GM12878 (cell line): ENCODE results near the gene CCNJL. TPM values are rescaled to one million over a fixed set of nuclear protein-coding genes. Genes with fewer than 3 reads are reported as not detected.

ENCODE experiments used
- ATAC-seq: fragments of 200-7000 bp; cut with Tn5 transposase; 3 replicates; pipeline ENCODE4 v1.9.1; 2020; ENCODE audit warnings: mild to moderate bottlenecking, moderate library complexity
- BruUV-seq: library from RNA; stranded (reverse); fragments of 400-500 nt; replicated peaks from 2 replicates; lab custom pipeline; 2021; lab: Mats Ljungman, UMichigan
- CTCF ChIA-PET: fragments of 300-600 bp; sonication (Branson Sonifier 250); formaldehyde crosslinking; extraction: SDS; loops from one replicate; lab custom pipeline; 2021; ENCODE audit warnings: inconsistent platforms; lab: Yijun Ruan, JAX
- POLR2A ChIA-PET: fragments of 350-600 bp; formaldehyde crosslinking; extraction: SDS; loops from one replicate; lab custom pipeline; 2021; ENCODE audit warnings: inconsistent platforms; lab: Charles Lee
- RAD21 ChIA-PET: fragments of 300-600 bp; sonication (Branson Sonifier 250); formaldehyde crosslinking; loops from one replicate; lab custom pipeline; 2023; ENCODE audit warnings: antibody characterized with exemption; ENCODE audit not compliant: unreplicated experiment; lab: Charles Lee
- SMC1A ChIA-PET: fragments of 300-600 bp; sonication (Branson Sonifier 250); formaldehyde crosslinking; loops from one replicate; lab custom pipeline; 2023; ENCODE audit not compliant: unreplicated experiment, uncharacterized antibody; lab: Charles Lee
- DNase-seq: peaks from one replicate; pipeline ENCODE4 v3.0.0-alpha.2; 2011; ENCODE audit warnings: low read depth, low spot score
- FAIRE-seq: peaks from 3 replicates; lab custom pipeline; 2011; peaks lifted over from hg19 to GRCh38; lab: Jason Lieb, UNC
- H2AFZ ChIP-seq: 2 replicates; pipeline ENCODE4 v1.6.0; 2011; ENCODE audit warnings: low read depth, low read length, control low read depth; ENCODE audit not compliant: control insufficient read depth
- H3K27ac ChIP-seq: 2 replicates; pipeline ENCODE4 v1.5.1; 2011; ENCODE audit warnings: control low read depth; ENCODE audit not compliant: control insufficient read depth, insufficient read depth
- H3K27me3 ChIP-seq, 2 experiments: replicated peaks in 1 of 2; 2 replicates each; pipeline versions ENCODE4 v1.6.0 to v1.6.1; 2011; ENCODE audit warnings: low read length in 1 of 2; ENCODE audit not compliant: control insufficient read depth in 2 of 2, insufficient read depth in 2 of 2
- H3K36me3 ChIP-seq, 2 experiments: 2 replicates each; pipeline ENCODE4 v1.5.1; 2011; ENCODE audit warnings: low read length in 1 of 2; ENCODE audit not compliant: control insufficient read depth in 2 of 2, insufficient read depth in 2 of 2
- H3K4me1 ChIP-seq: 2 replicates; pipeline ENCODE4 v1.6.1; 2011; ENCODE audit warnings: mild to moderate bottlenecking, low read length, moderate library complexity, mixed read lengths; ENCODE audit not compliant: control insufficient read depth, insufficient read depth
- H3K4me2 ChIP-seq: 2 replicates; pipeline ENCODE4 v1.6.0; 2011; ENCODE audit warnings: control low read depth; ENCODE audit not compliant: control insufficient read depth, insufficient read depth
- H3K4me3 ChIP-seq: fragments of 200-600 bp; sonication (generic); 2 replicates; pipeline ENCODE4 v1.5.1; 2016
- H3K79me2 ChIP-seq: 2 replicates; pipeline ENCODE4 v1.6.0; 2011; ENCODE audit warnings: low read length; ENCODE audit not compliant: control insufficient read depth, insufficient read depth
- H3K9ac ChIP-seq: 2 replicates; pipeline ENCODE4 v1.8.0; 2011; ENCODE audit warnings: low read length, control low read depth, mixed read lengths; ENCODE audit not compliant: control insufficient read depth, insufficient read depth
- H3K9me3 ChIP-seq: replicated peaks from 3 replicates; pipeline ENCODE4 v1.5.1; 2011; ENCODE audit warnings: mild to moderate bottlenecking, low read length; ENCODE audit not compliant: control insufficient read depth, insufficient read depth
- H4K20me1 ChIP-seq: 2 replicates; pipeline ENCODE4 v1.6.0; 2011; ENCODE audit not compliant: control insufficient read depth, insufficient read depth
- BMI1 ChIP-seq: fragments of 450-650 bp; IDR thresholded peaks from 2 replicates; pipeline ENCODE4 v1.6.1; 2016; ENCODE audit warnings: mild to moderate bottlenecking, moderate library complexity, borderline replicate concordance
- CHD2 ChIP-seq: IDR thresholded peaks from 2 replicates; pipeline ENCODE4 v1.6.1; 2011; ENCODE audit warnings: low read depth, low read length, improper control_type of control experiment, borderline replicate concordance
- ELK1 ChIP-seq: IDR thresholded peaks from 2 replicates; pipeline ENCODE4 v1.6.1; 2012; ENCODE audit warnings: low read depth, low read length, improper control_type of control experiment
- IRF4 ChIP-seq: IDR thresholded peaks from 2 replicates; pipeline ENCODE4 v1.6.1; 2011; ENCODE audit warnings: low read depth, low read length
- JUND ChIP-seq: IDR thresholded peaks from 2 replicates; pipeline ENCODE4 v1.6.1; 2012; ENCODE audit warnings: low read depth, mild to moderate bottlenecking, low read length, improper control_type of control experiment, moderate library complexity
- PKNOX1 ChIP-seq: fragments of 450-650 bp; IDR thresholded peaks from 2 replicates; pipeline ENCODE4 v1.6.1; 2016; ENCODE audit warnings: mild to moderate bottlenecking
- POU2F2 ChIP-seq: IDR thresholded peaks from 3 replicates; pipeline ENCODE4 v1.6.1; 2011; ENCODE audit warnings: low read depth, mild to moderate bottlenecking, low read length, borderline replicate concordance
- RAD51 ChIP-seq: fragments of 450-650 bp; IDR thresholded peaks from 2 replicates; pipeline ENCODE4 v1.6.1; 2016; ENCODE audit warnings: moderate library complexity, mild to moderate bottlenecking, inconsistent platforms
- SMARCA5 ChIP-seq: fragments of 450-650 bp; IDR thresholded peaks from 2 replicates; pipeline ENCODE4 v1.6.1; 2017; ENCODE audit warnings: mild to moderate bottlenecking
- SREBF1 ChIP-seq: IDR thresholded peaks from 2 replicates; pipeline ENCODE4 v1.6.1; 2012; ENCODE audit warnings: mild to moderate bottlenecking, low read length
- TARDBP ChIP-seq: IDR thresholded peaks from 2 replicates; pipeline ENCODE4 v1.6.1; 2016; ENCODE audit warnings: borderline replicate concordance
- YBX1 ChIP-seq: fragments of 450-650 bp; IDR thresholded peaks from 2 replicates; pipeline ENCODE4 v1.6.1; 2016; ENCODE audit warnings: antibody characterized with exemption
- YY1 ChIP-seq: IDR thresholded peaks from 2 replicates; pipeline ENCODE4 v1.6.1; 2011; ENCODE audit warnings: low read depth, mild to moderate bottlenecking, low read length
- ZNF274 ChIP-seq: IDR thresholded peaks from one replicate; pipeline ENCODE4 v1.8.0; 2011; ENCODE audit not compliant: insufficient read length, insufficient read depth
- WGBS: methylation state at CpG from one replicate; pipeline ENCODE4 v1.1.6; 2016; ENCODE audit warnings: low lambda C conversion rate; ENCODE audit not compliant: insufficient replicate concordance, insufficient coverage; ENCODE audit errors: missing lambda C conversion rate; 5-methylcytosine and 5-hydroxymethylcytosine counted together
- in situ Hi-C: fragments of 300-500 bp; cut with MboI; formaldehyde crosslinking; loops from 9 replicates; pipeline ENCODE4 v1.14.3; 2018; ENCODE audit warnings: mixed read lengths
- intact Hi-C: fragments of 100-400 bp; cut with micrococcal nuclease; formaldehyde crosslinking; loops from one replicate; pipeline ENCODE4 v1.14.2; 2022; ENCODE audit not compliant: unreplicated experiment
- polyA plus RNA-seq, 11 experiments: library from polyadenylated mRNA; depleted of rRNA in 4 of 11; unstranded in 6 of 11; stranded (reverse) in 5 of 11; fragments of >200 nt; fragmentation: Nextera tagmentation in 4 of 11; fragmentation: Illumina TruSeq in 1 of 11; extraction: Ambion mirVana in 4 of 11; extraction: Trizol in 1 of 11; gene quantifications; 1 replicate in 1 of 11; 2 replicates in 10 of 11; pipeline versions ENCODE4 v1.2.1 to v1.2.3, GENCODE V29; 2011 to 2016; ENCODE audit warnings: inconsistent platforms in 2 of 11, missing spikeins in 2 of 11, low read depth in 1 of 11
- total RNA-seq, 4 experiments: library from RNA; depleted of rRNA in 3 of 4; stranded (reverse); fragments of >200 nt in 3 of 4; fragmentation: Illumina TruSeq in 1 of 4; extraction: Trizol in 1 of 4; gene quantifications; 2 replicates each; pipeline versions ENCODE4 v1.2.1 to v1.2.3, GENCODE V29; 2013 to 2021
- TF ChIP-seq, protein P1 (sequence below): IDR thresholded peaks from 2 replicates; pipeline ENCODE4 v1.6.1; 2011; ENCODE audit warnings: mild to moderate bottlenecking, low read depth, low read length, moderate library complexity; ENCODE audit not compliant: insufficient replicate concordance
- TF ChIP-seq, protein P2 (sequence below): fragments of 450-650 bp; IDR thresholded peaks from 2 replicates; pipeline ENCODE4 v1.6.1; 2017; ENCODE audit warnings: antibody characterized with exemption, mild to moderate bottlenecking, moderate library complexity

CCNJL gene
- total and polyA plus RNA-seq, 10 of the 15 experiments (the other 5 are each of a cell fraction or from before 2014, with no cell fraction given), result 0.09 to 0.20 (median 0.10) TPM; not detected in 7

- TF ChIP-seq ELK1, result no peak
- no peak for TF ChIP-seq ZNF274
Observed at GRCh38 chr5:160310552-160311295, 1.6 kb downstream of the CCNJL start (continued).

- WGBS, result 31% methylated on average over 4 of the region's 4 CpGs
- TF ChIP-seq SMARCA5 (no peak), CHD2 (no peak), PKNOX1 (no peak), POU2F2 (no peak), YBX1 (no peak), TARDBP (no peak), JUND (no peak), IRF4 (no peak), SREBF1 (no peak), BMI1 (no peak), YY1 (no peak), RAD51 (no peak)
- TF ChIP-seq, protein P1, sequence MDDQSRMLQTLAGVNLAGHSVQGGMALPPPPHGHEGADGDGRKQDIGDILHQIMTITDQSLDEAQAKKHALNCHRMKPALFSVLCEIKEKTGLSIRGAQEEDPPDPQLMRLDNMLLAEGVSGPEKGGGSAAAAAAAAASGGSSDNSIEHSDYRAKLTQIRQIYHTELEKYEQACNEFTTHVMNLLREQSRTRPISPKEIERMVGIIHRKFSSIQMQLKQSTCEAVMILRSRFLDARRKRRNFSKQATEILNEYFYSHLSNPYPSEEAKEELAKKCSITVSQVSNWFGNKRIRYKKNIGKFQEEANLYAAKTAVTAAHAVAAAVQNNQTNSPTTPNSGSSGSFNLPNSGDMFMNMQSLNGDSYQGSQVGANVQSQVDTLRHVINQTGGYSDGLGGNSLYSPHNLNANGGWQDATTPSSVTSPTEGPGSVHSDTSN, result no peak
- TF ChIP-seq, protein P2, sequence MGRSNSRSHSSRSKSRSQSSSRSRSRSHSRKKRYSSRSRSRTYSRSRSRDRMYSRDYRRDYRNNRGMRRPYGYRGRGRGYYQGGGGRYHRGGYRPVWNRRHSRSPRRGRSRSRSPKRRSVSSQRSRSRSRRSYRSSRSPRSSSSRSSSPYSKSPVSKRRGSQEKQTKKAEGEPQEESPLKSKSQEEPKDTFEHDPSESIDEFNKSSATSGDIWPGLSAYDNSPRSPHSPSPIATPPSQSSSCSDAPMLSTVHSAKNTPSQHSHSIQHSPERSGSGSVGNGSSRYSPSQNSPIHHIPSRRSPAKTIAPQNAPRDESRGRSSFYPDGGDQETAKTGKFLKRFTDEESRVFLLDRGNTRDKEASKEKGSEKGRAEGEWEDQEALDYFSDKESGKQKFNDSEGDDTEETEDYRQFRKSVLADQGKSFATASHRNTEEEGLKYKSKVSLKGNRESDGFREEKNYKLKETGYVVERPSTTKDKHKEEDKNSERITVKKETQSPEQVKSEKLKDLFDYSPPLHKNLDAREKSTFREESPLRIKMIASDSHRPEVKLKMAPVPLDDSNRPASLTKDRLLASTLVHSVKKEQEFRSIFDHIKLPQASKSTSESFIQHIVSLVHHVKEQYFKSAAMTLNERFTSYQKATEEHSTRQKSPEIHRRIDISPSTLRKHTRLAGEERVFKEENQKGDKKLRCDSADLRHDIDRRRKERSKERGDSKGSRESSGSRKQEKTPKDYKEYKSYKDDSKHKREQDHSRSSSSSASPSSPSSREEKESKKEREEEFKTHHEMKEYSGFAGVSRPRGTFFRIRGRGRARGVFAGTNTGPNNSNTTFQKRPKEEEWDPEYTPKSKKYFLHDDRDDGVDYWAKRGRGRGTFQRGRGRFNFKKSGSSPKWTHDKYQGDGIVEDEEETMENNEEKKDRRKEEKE, result no peak
Observed at GRCh38 chr5:160310140-160310539, 2.2 kb downstream of the CCNJL start.

More at GRCh38 chr5:160310140-160310539, 2.2 kb downstream of the CCNJL start:
- CTCF ChIA-PET, result interaction anchor here (0.7 kb wide), 1 partner anchor 742 kb away, joined by 3 read pairs; no protein-coding TSS in a partner anchor
- no TSS peak for BruUV-seq
- Histone ChIP-seq H3K27ac (no peak overlapping the region), H3K4me1 (no peaks in the 10 kb centered on the region), H3K4me2 (no peak overlapping the region), H3K9ac (no peak overlapping the region), H2AFZ (no peak overlapping the region), H3K9me3 (no peaks in the 10 kb centered on the region), H3K4me3 (no peak overlapping the region), H3K27me3 (peaks cover 9 to 16% of the 10 kb centered on the region in 2 experiments), H3K36me3 (no peaks in the 10 kb centered on the region), H3K79me2 (no peaks in the 10 kb centered on the region), H4K20me1 (no peaks in the 10 kb centered on the region)
- ATAC-seq (no peak), FAIRE-seq (no peak), DNase-seq (no peak)
- RAD21 ChIA-PET, result no interaction called here
- POLR2A ChIA-PET, result no interaction called here
- intact Hi-C loops (no loop called here), in situ Hi-C loops (no loop called here)
- SMC1A ChIA-PET, result no interaction called here
